ENCODE measurements around the gene PMVK.
"Not testable (repeated sequence)": the region's sequence is repeated elsewhere in the genome, so short reads cannot be mapped to it uniquely, and the experiment has no call there.

The PMVK gene

DNA sequence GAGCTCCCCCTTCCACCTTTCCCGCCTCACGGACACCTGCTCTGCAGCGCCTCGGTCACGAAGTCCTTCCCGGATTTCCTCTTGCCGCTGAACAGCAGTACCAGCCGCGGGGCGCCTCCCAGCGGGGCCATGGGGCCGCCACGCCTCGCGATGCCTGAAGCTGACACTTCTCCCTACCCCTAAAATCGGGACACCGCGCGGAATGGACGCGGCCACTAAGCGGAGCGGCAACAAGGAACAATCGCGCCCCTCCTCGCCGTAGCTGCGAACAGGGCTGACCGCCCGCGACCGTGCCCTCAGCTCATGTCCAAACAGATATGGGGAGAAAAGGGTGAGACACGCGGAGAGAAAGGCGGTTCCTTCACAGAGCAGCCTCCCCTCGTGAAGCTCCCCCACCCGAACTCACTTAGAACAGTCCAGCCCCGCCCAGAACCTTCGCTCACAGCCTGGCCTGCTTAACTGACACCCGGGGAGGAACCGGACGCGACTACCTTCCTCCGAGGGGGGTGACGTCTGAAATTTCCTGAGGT, at the start of gene PMVK:
TSS of gene PMVK (minus strand) at position 165 of the 530 bp plus-strand sequence. CDS start at position 131, 34 bp downstream.
- Histone ChIP-seq H3K9ac (ENCODE audit: low read length) (peak within 1 kb of the TSS; percentile 94), H3K27me3 (replicated peaks; ENCODE audit: control insufficient read depth, insufficient read depth, low read length) (no peaks in the 10 kb centered on the region), H3K9me3 (ENCODE audit: control insufficient read depth, low read length) (no peaks in the 10 kb centered on the region), H3K4me1 (ENCODE audit: control insufficient read depth, insufficient read depth, low read length) (peaks cover 39% of the 10 kb centered on the region), H3K36me3 (ENCODE audit: control insufficient read depth, insufficient read depth, low read length, severe bottlenecking) (peaks cover 3% of the 10 kb centered on the region), H3K4me3 (ENCODE audit: low read length) (peak within 1 kb of the TSS; percentile 94)
- peak; percentile 98 for DNase-seq (ENCODE audit: low read depth)

GRCh38 chr1:154983776-154984466, 47.4 kb upstream of the PMVK start:
- H3K9ac ChIP-seq (ENCODE audit: low read length), result peak overlapping the region; percentile 92
- H3K4me3 ChIP-seq (ENCODE audit: low read length), result peak overlapping the region; percentile 96
- H3K4me1 ChIP-seq (ENCODE audit: control insufficient read depth, insufficient read depth, low read length), result peaks cover 28% of the 10 kb centered on the region
- H3K27me3 ChIP-seq (replicated peaks; ENCODE audit: control insufficient read depth, insufficient read depth, low read length), result no peaks in the 10 kb centered on the region
- H3K36me3 ChIP-seq (ENCODE audit: control insufficient read depth, insufficient read depth, low read length, severe bottlenecking), result peaks cover 18% of the 10 kb centered on the region
- DNase-seq (ENCODE audit: low read depth), result peak; percentile 25
- H3K9me3 ChIP-seq (ENCODE audit: control insufficient read depth, low read length), result no peaks in the 10 kb centered on the region

DNA sequence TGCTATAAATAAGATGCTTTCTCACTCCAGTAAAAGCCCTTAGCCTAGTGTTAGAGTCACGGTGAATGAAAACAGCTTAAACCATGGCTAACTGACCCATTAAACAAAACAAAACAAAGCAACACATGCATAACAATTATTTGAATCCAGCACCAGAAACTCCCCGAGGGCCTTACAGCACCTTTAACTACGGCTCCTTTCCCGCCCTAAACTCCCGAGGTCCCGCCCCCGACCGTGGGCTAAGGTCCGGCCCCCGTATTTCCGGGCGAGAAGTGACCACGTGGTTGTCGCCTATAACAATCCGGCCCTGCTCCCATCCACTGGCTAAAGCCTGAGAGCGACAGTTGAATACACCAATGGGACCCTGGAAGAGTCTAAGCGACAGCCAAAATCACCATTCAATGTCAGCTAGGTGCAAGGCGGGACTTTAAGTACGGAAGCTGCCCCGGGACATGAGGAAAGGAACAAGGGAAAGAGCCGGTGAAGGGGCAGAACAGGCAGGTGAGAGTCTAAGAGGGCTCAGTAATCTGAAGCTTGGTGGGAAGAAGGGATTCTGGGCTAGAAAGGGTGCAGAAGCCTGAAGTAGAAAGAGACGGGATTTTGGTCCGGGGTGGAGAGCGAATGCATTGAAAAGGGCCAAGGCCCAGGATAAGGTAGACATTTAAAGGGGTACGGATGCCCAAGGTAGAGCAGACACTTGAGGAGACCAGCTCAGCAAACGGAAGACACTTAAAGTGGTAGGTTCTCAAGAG, 46.6 kb upstream of the PMVK start, which contains the start of gene FLAD1:
TSS of gene FLAD1 (plus strand) at position 448 of the 752 bp plus-strand sequence. CDS start 351 bp downstream, outside the sequence.
- peaks cover 14% of the 10 kb centered on the region for H3K36me3 ChIP-seq (ENCODE audit: control insufficient read depth, insufficient read depth, low read length, severe bottlenecking)
- peak within 1 kb of the TSS; percentile 96 for H3K4me3 ChIP-seq (ENCODE audit: low read length)
- no peaks in the 10 kb centered on the region for H3K27me3 ChIP-seq (replicated peaks; ENCODE audit: control insufficient read depth, insufficient read depth, low read length)

DNA sequence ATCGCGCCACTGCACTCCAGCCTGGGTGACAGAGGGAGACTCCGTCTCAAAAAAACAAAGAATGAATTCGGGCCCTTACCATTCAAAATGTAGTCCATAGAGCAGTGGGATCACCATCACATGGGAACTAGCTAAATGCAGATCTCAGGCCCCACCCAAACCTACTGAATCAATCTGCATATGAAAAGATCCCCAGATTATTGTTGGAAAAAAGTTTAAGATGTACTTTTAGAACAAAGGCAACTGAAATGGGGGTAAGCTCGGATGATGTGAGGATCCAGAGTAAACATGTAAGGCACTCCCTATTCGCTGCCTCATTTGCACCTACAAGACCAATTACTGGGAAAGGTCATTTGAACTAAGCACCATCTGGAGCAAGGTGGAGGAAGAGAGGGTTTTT, 45.8 kb upstream of the PMVK start:
- H3K27me3 ChIP-seq (replicated peaks; ENCODE audit: control insufficient read depth, insufficient read depth, low read length), result no peaks in the 10 kb centered on the region
- no peaks in the 10 kb centered on the region for H3K9me3 ChIP-seq (ENCODE audit: control insufficient read depth, low read length)
- DNase-seq (ENCODE audit: low read depth), result no peak
- peak overlapping the region; percentile 96 for H3K4me3 ChIP-seq (ENCODE audit: low read length)
- peaks cover 23% of the 10 kb centered on the region for H3K4me1 ChIP-seq (ENCODE audit: control insufficient read depth, insufficient read depth, low read length)
- H3K36me3 ChIP-seq (ENCODE audit: control insufficient read depth, insufficient read depth, low read length, severe bottlenecking), result peaks cover 11% of the 10 kb centered on the region
- H3K9ac ChIP-seq (ENCODE audit: low read length), result peak overlapping the region; percentile 92

More for the DNA sequence above, 46.6 kb upstream of the PMVK start, which contains the start of gene FLAD1:
- H3K9me3 ChIP-seq (ENCODE audit: control insufficient read depth, low read length), result no peaks in the 10 kb centered on the region
- peak; percentile 100 for DNase-seq (ENCODE audit: low read depth)
- H3K9ac ChIP-seq (ENCODE audit: low read length), result peak within 1 kb of the TSS; percentile 92
- peaks cover 28% of the 10 kb centered on the region for H3K4me1 ChIP-seq (ENCODE audit: control insufficient read depth, insufficient read depth, low read length)

GRCh38 chr1:154978360-154978759, 41.8 kb upstream of the PMVK start:
- DNase-seq (ENCODE audit: low read depth), result no peak
- Histone ChIP-seq H3K36me3 (ENCODE audit: control insufficient read depth, insufficient read depth, low read length, severe bottlenecking) (peaks cover 11% of the 10 kb centered on the region), H3K27me3 (replicated peaks; ENCODE audit: control insufficient read depth, insufficient read depth, low read length) (no peaks in the 10 kb centered on the region), H3K9me3 (ENCODE audit: control insufficient read depth, low read length) (no peaks in the 10 kb centered on the region), H3K9ac (ENCODE audit: low read length) (no peak overlapping the region), H3K4me1 (ENCODE audit: control insufficient read depth, insufficient read depth, low read length) (peaks cover 16% of the 10 kb centered on the region), H3K4me3 (ENCODE audit: low read length) (no peak overlapping the region)

DNA sequence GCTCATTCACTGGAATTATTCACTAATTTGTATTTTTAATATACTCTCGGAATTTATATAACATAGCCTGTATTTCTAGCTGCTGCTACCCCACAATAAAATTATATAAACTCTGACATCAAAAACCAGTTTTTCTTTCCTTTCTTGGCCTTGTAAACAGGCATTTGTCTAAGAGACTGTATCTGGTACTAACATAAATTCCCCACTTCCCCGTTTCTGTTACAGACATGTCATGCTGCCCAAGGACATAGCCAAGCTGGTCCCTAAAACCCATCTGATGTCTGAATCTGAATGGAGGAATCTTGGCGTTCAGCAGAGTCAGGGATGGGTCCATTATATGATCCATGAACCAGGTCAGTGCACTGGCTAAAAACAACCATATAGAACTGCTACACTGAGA, 41.2 kb upstream of the PMVK start:
- not testable (repeated sequence) for H3K27me3 ChIP-seq (replicated peaks; ENCODE audit: control insufficient read depth, insufficient read depth, low read length); H3K4me3 ChIP-seq (ENCODE audit: low read length); DNase-seq (ENCODE audit: low read depth); H3K9ac ChIP-seq (ENCODE audit: low read length); H3K9me3 ChIP-seq (ENCODE audit: control insufficient read depth, low read length)
- Histone ChIP-seq H3K36me3 (ENCODE audit: control insufficient read depth, insufficient read depth, low read length, severe bottlenecking) (peaks cover 11% of the 10 kb centered on the region), H3K4me1 (ENCODE audit: control insufficient read depth, insufficient read depth, low read length) (peaks cover 22% of the 10 kb centered on the region)

- Histone ChIP-seq H3K9ac (ENCODE audit: low read length) (peak overlapping the region; percentile 97), H3K4me3 (ENCODE audit: low read length) (peak overlapping the region; percentile 90), H3K4me1 (ENCODE audit: control insufficient read depth, insufficient read depth, low read length) (peaks cover 38% of the 10 kb centered on the region), H3K27me3 (replicated peaks; ENCODE audit: control insufficient read depth, insufficient read depth, low read length) (no peaks in the 10 kb centered on the region), H3K9me3 (ENCODE audit: control insufficient read depth, low read length) (no peaks in the 10 kb centered on the region), H3K36me3 (ENCODE audit: control insufficient read depth, insufficient read depth, low read length, severe bottlenecking) (peaks cover 11% of the 10 kb centered on the region)
- DNase-seq (ENCODE audit: low read depth), result peak; percentile 80
Observed at GRCh38 chr1:154975409-154976059, 39.0 kb upstream of the PMVK start.

DNA sequence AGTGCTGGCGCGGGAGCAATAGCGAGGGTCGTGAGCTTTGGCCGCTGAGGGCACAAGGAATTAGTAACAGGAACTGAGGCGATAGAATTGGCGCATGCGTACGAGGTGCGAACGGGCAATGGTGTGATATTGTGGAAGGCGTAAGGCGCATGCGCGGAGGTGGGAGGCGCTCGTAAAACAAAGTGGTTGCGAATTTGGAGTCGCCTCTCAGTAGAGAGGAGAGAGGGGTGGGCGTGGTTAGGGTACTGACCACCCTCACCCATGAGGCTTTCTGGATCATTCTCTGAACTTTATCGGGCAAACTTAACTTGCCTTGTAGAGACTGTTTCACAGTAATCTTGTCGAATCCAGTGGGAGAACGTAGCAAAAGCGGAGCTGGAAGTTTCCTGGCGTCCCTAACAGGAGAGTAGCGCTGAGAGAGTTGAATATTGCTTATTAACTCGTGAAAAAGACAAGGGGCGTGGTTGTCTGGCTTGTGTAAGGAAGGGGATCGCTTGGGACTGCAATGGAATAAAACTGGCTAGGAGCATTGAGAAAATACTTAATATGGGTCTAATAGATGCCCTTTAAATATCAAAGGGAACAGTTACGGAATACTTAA, 38.4 kb upstream of the PMVK start:
- H3K9ac ChIP-seq (ENCODE audit: low read length), result peak overlapping the region; percentile 97
- H3K9me3 ChIP-seq (ENCODE audit: control insufficient read depth, low read length), result no peaks in the 10 kb centered on the region
- H3K4me1 ChIP-seq (ENCODE audit: control insufficient read depth, insufficient read depth, low read length), result peaks cover 38% of the 10 kb centered on the region
- H3K27me3 ChIP-seq (replicated peaks; ENCODE audit: control insufficient read depth, insufficient read depth, low read length), result no peaks in the 10 kb centered on the region
- peak; percentile 99 for DNase-seq (ENCODE audit: low read depth)
- H3K36me3 ChIP-seq (ENCODE audit: control insufficient read depth, insufficient read depth, low read length, severe bottlenecking), result peaks cover 11% of the 10 kb centered on the region
- peak overlapping the region; percentile 90 for H3K4me3 ChIP-seq (ENCODE audit: low read length)

DNA sequence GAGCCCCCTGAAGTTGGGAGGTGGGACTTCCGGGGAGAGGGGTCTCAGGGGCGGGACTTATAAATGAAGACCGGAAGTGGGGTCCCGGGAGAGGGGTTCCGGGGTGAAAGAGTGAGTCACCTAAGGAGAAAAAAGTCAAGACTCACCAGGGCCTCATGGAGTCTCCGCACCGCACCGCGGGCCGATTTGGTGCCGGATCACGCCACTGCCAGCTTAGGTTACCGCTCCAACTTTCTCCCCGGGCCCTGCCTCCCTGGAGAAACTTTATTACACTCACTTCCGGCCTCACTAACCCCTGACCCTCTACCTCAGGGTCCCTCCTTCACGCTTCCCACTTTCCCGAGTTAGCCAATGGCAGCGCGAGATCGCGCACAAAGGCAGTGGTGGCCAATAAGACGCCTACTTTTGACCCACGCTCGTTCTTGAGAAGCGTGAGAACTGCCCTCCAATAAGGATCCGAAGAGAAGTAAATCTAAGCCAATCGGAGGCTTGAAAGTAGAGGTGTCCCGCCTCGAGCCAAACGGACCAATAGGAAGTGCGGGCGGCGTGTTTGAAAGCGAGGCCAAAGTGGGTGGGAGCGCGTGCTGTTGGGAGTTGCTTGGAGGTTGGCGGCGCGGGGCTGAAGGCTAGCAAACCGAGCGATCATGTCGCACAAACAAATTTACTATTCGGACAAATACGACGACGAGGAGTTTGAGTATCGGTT, 37.7 kb upstream of the PMVK start, which contains the start of gene CKS1B:
TSS of gene CKS1B (plus strand) at position 580 of the 706 bp plus-strand sequence. CDS start at position 645, 65 bp downstream.
- H3K36me3 ChIP-seq (ENCODE audit: control insufficient read depth, insufficient read depth, low read length, severe bottlenecking), result peaks cover 8% of the 10 kb centered on the region
- H3K4me1 ChIP-seq (ENCODE audit: control insufficient read depth, insufficient read depth, low read length), result peaks cover 41% of the 10 kb centered on the region
- H3K4me3 ChIP-seq (ENCODE audit: low read length), result peak within 1 kb of the TSS; percentile 90
- DNase-seq (ENCODE audit: low read depth), result peak; percentile 100
- H3K9ac ChIP-seq (ENCODE audit: low read length), result peak within 1 kb of the TSS; percentile 97
- H3K27me3 ChIP-seq (replicated peaks; ENCODE audit: control insufficient read depth, insufficient read depth, low read length), result no peaks in the 10 kb centered on the region
- no peaks in the 10 kb centered on the region for H3K9me3 ChIP-seq (ENCODE audit: control insufficient read depth, low read length)

GRCh38 chr1:154973344-154974101, 37.0 kb upstream of the PMVK start:
- H3K4me1 ChIP-seq (ENCODE audit: control insufficient read depth, insufficient read depth, low read length), result peaks cover 49% of the 10 kb centered on the region
- no peaks in the 10 kb centered on the region for H3K27me3 ChIP-seq (replicated peaks; ENCODE audit: control insufficient read depth, insufficient read depth, low read length)
- no peaks in the 10 kb centered on the region for H3K9me3 ChIP-seq (ENCODE audit: control insufficient read depth, low read length)
- DNase-seq (ENCODE audit: low read depth), result peak; percentile 98
- peak overlapping the region; percentile 97 for H3K9ac ChIP-seq (ENCODE audit: low read length)
- peaks cover 5% of the 10 kb centered on the region for H3K36me3 ChIP-seq (ENCODE audit: control insufficient read depth, insufficient read depth, low read length, severe bottlenecking)
- peak overlapping the region; percentile 90 for H3K4me3 ChIP-seq (ENCODE audit: low read length)

Data from adipocyte (in vitro differentiated cells).